Left lung (tissue), 10 donors: ENCODE data around the gene MEOX2. TPM values are rescaled to one million over a fixed set of nuclear protein-coding genes. Genes with fewer than 3 reads are reported as not detected.

ENCODE experiments used
- ATAC-seq: fragments of 200-7000 bp; cut with Tn5 transposase; one replicate; pipeline ENCODE4 v1.9.1; 2020; ENCODE audit warnings: moderate library complexity
- DNase-seq, 4 donors: peaks; one replicate each; pipeline ENCODE4 v3.0.0-alpha.2; 2013 to 2020
- H3K27ac ChIP-seq, 2 donors: fragments of 200-600 bp; sonication (generic) in 1 of 2; one replicate each; pipeline versions ENCODE4 v1.5.0 to v1.8.0; 2020 to 2021
- H3K27me3 ChIP-seq, 2 donors: fragments of 200-600 bp; sonication (generic) in 1 of 2; one replicate each; pipeline versions ENCODE4 v1.5.0 to v1.8.0; 2020 to 2021
- H3K36me3 ChIP-seq, 2 donors: fragments of 200-600 bp; sonication (generic) in 1 of 2; one replicate each; pipeline versions ENCODE4 v1.5.0 to v1.8.0; 2020 to 2021
- H3K4me1 ChIP-seq, 2 donors: fragments of 200-600 bp; one replicate each; pipeline ENCODE4 v1.8.0; 2021
- H3K4me3 ChIP-seq, 2 donors: fragments of 200-600 bp; sonication (generic) in 1 of 2; one replicate each; pipeline versions ENCODE4 v1.5.0 to v1.8.0; 2020 to 2021; ENCODE audit warnings: mild to moderate bottlenecking in 1 of 2
- H3K9me3 ChIP-seq, 2 donors: fragments of 200-600 bp; sonication (generic) in 1 of 2; one replicate each; pipeline versions ENCODE4 v1.5.0 to v1.8.0; 2020 to 2021
- intact Hi-C, 2 donors: fragments of 100-400 bp; cut with DNase I; formaldehyde crosslinking; loops; one replicate each; pipeline versions ENCODE4 v1.11.2 to v1.14.2; 2022
- polyA plus RNA-seq, 6 donors: library from polyadenylated mRNA; unstranded; fragments of 120-200 nt; gene quantifications; one replicate each; pipeline ENCODE4 v1.2.1, GENCODE V29; 2013; ENCODE audit not compliant: insufficient read length in 6 of 6
- total RNA-seq, 2 donors: library from RNA; stranded (reverse); fragmentation: NEBNext Ultra II Directional; extraction: Animal tissue kit (Norgen Biotek cat#: 25700); gene quantifications; one replicate each; pipeline ENCODE4 v1.2.1, GENCODE V29; 2021
- TF ChIP-seq, protein P1 (sequence below), 2 donors: fragments of 200-600 bp; sonication (generic) in 1 of 2; IDR thresholded peaks; one replicate each; pipeline versions ENCODE4 v1.5.0 to v1.8.0; 2021; ENCODE audit warnings: antibody characterized with exemption in 2 of 2
- donor health status: DM: no; HTN: yes; CAD: no.
- donor health status: DM: no; HTN: no; CAD: no.

Gene MEOX2
- total and polyA plus RNA-seq, 8 donors = 25.2 to 224 (median 174) TPM

DNA sequence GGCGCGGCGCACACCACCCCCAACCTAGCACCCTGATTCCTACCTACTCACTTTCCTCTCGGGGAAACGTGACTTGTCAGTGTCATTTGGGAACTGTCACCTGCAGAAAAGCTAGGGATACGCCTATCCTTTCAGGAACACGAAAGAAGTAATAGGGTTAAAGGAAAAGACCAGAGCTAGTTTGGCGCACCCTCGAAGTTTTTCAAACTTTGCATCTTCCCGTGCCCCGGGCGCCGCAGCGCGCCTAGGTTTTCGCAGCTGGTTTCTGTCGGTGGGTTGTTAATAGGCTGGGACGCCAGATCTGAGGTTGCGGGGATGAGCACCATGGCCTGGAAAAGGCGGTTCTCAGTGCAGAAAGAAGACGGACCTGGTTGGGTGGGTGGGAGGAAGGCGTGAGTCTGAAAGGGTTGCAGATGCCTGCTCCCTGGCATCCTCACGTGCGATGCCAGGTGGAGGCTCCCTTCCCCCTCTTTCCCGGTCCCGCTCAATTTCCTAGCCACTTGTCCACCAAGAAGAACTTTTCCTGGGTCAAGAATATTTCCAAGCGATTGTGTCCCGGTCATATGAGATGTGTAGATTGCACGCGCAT is 568 bp upstream of the MEOX2 start:
- Histone ChIP-seq H3K4me3 (peak overlapping the region; percentile 31 to 36), H3K27ac (peak overlapping the region; percentile 13 to 82), H3K36me3 (no peaks in the 10 kb centered on the region), H3K9me3 (no peaks in the 10 kb centered on the region), H3K4me1 (no peaks in the 10 kb centered on the region), H3K27me3 (peaks cover 44 to 82% of the 10 kb centered on the region in 2 donors)
- intact Hi-C loops = no loop called here
- ATAC-seq (peak; percentile 5), DNase-seq (peak in 1 of 4 donors; percentile 75)
- TF ChIP-seq, protein P1, sequence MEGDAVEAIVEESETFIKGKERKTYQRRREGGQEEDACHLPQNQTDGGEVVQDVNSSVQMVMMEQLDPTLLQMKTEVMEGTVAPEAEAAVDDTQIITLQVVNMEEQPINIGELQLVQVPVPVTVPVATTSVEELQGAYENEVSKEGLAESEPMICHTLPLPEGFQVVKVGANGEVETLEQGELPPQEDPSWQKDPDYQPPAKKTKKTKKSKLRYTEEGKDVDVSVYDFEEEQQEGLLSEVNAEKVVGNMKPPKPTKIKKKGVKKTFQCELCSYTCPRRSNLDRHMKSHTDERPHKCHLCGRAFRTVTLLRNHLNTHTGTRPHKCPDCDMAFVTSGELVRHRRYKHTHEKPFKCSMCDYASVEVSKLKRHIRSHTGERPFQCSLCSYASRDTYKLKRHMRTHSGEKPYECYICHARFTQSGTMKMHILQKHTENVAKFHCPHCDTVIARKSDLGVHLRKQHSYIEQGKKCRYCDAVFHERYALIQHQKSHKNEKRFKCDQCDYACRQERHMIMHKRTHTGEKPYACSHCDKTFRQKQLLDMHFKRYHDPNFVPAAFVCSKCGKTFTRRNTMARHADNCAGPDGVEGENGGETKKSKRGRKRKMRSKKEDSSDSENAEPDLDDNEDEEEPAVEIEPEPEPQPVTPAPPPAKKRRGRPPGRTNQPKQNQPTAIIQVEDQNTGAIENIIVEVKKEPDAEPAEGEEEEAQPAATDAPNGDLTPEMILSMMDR (IDR thresholded peaks at IDR 0.05) = no peak

DNA sequence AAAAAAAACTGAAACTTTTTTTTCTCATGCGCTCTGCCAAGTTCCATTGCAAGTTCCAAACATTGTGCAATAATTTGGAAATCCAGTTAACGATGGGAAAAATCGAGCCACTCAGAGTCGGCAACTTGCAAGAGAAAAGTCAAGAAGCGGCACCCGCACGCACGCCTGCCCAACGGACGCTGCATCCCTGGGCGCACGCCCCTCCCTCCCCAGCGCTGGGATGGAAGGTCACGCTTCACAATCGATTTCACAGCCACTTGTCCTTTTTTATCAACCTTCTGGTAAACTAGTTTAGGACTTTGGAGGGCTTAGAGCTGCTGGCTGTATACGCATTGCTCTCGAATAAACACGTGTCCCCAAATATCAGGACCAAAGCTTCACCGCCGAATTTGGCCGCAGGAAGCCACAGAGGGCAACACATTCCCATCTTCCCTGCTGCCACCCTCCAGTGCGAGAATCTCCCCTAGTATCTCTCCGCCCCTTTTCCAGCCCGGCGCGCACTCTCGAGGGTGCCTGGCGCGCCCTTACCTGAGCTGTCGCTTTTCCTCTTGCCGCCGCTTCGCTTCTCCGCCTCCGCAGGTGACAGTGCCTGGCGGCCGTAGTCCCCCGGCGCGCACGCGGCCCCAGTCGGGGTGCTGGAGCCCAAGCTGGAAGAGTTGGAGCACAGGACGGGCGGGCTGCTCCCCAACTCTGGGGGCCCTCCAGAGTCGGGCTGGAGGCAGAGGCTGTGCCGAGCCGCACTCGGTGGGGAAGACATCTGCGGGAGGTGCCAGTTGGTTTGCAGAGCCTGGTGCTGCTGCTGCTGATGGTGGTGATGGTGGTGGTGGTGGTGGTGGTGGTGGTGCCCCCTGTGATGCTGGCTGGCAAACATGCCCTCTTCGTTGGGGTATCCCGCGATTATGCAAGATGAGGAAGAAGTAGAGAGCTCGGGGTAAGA is 857 bp downstream of the MEOX2 start:
- intact Hi-C loops = no loop called here
- H3K27me3 ChIP-seq = peaks cover 44 to 82% of the 10 kb centered on the region in 2 donors

DNA sequence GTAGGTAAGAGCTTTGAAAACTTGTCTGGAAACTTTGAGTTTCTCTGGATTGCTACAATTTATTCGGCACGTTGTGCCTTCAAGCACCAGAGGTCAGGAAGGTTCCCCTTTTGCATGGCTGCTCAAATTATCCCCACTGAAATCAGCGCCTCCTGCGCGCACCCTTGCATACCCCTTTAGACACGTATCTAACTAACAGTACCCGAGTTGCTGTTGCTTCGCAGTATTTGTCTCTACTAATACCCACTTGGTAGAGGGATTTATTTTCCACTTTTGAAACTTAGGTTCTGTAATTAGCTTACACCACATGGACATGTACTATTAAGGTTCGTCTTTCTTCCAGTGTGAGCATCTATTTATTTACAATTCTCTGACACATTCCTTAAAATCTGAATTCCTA is 1.6 kb downstream of the MEOX2 start:
- no peaks in the 10 kb centered on the region for H3K36me3 ChIP-seq
- TF ChIP-seq, protein P1 (IDR thresholded peaks at IDR 0.05) = no peak
- peak overlapping the region; percentile 31 to 36 for H3K4me3 ChIP-seq
- ATAC-seq (peak; percentile 12), DNase-seq (no peak)
- peaks cover 44 to 77% of the 10 kb centered on the region in 2 donors for H3K27me3 ChIP-seq
- no peaks in the 10 kb centered on the region for H3K4me1 ChIP-seq
- intact Hi-C loops = no loop called here
- H3K9me3 ChIP-seq = no peaks in the 10 kb centered on the region
- H3K27ac ChIP-seq = peak overlapping the region; percentile 73 to 82

More for the DNA sequence above, 857 bp downstream of the MEOX2 start:
- Histone ChIP-seq H3K4me3 (peak overlapping the region; percentile 31 to 36), H3K4me1 (no peaks in the 10 kb centered on the region), H3K36me3 (no peaks in the 10 kb centered on the region), H3K27ac (peak overlapping the region; percentile 73 to 82), H3K9me3 (no peaks in the 10 kb centered on the region)
- DNase-seq = peak in 1 of 4 donors; percentile 75
- TF ChIP-seq, protein P1 (IDR thresholded peaks at IDR 0.05) = no peak
- ATAC-seq = peak; percentile 20

DNA sequence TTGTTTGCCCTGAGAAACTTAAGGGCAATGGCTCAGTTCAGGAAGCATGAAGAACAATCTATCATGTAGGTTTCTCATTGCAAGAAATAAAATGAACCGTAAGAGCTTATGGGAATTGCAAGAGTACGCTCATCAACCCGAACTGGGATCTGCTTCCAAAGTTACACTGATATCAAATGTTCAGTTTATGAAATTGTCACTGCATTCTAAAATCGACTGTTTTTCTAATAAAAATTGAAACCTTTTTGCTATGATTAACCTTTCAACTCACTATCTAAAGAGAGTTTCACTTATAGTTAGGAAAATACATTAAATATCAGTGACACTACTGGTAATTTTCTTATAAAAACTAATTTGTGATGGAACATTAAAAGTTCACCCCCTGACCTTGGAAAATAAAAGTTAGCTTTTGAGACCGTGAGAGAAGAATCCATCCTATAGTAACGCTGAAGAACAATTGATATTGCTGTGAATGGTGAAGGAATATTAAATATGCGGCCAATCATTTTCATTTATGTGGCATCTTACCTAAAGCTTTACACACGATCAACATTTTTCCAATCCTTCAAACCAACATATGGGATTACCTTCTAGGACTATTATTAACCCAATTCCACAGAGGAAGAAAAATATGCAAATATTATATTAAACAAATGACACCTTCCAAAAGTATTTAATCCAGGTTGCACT is 2.2 kb downstream of the MEOX2 start:
- peak in 1 of 4 donors; percentile 67 for DNase-seq
- Histone ChIP-seq H3K27ac (peak overlapping the region; percentile 34 to 82), H3K36me3 (no peaks in the 10 kb centered on the region), H3K4me3 (peak overlapping the region; percentile 31 to 36), H3K9me3 (no peaks in the 10 kb centered on the region), H3K27me3 (peaks cover 44 to 70% of the 10 kb centered on the region in 2 donors), H3K4me1 (no peaks in the 10 kb centered on the region)
- TF ChIP-seq, protein P1 (IDR thresholded peaks at IDR 0.05) = no peak
- intact Hi-C loops = no loop called here
- ATAC-seq = no peak
